SK-N-SH (cell line): Measurements from ENCODE around the gene PPARD. TPM values are rescaled to one million over a fixed set of nuclear protein-coding genes. Genes with fewer than 3 reads are reported as not detected.

Experiments
- CTCF ChIA-PET: fragments of 300-600, 350-600 bp; formaldehyde crosslinking; extraction: SDS; loops from one replicate; lab custom pipeline; 2021; lab: Yijun Ruan, JAX
- POLR2A ChIA-PET: fragments of 350-600 bp; sonication (Branson Sonifier 250); formaldehyde crosslinking; extraction: SDS; loops from one replicate; lab custom pipeline; 2020; ENCODE audit warnings: antibody characterized with exemption, inconsistent platforms; lab: Yijun Ruan, JAX
- DNase-seq: peaks from one replicate; pipeline ENCODE4 v3.0.0; 2012
- H2AFZ ChIP-seq: fragments of 200-600 bp; sonication (generic); 2 replicates; pipeline ENCODE4 v1.8.1; 2016; ENCODE audit warnings: antibody characterized with exemption, mild to moderate bottlenecking, low read depth
- H3F3A ChIP-seq: fragments of 200-600 bp; sonication (generic); replicated peaks from 2 replicates; pipeline ENCODE3; 2016; ENCODE audit warnings: antibody characterized with exemption, mild to moderate bottlenecking; ENCODE audit not compliant: insufficient read depth
- H3K27ac ChIP-seq, 2 experiments: fragments of 200-500 bp in 1 of 2; fragments of 200-600 bp in 1 of 2; sonication (Bioruptor generic) in 1 of 2; sonication (generic), shearing (Covaris generic) in 1 of 2; 2 replicates each; pipeline versions ENCODE4 v1.5.1 to v1.6.1; 2014 to 2016; ENCODE audit warnings: low read depth in 2 of 2, inconsistent platforms in 1 of 2, low read length in 1 of 2, mild to moderate bottlenecking in 1 of 2, mixed read lengths in 1 of 2
- H3K27me3 ChIP-seq: fragments of 200-600 bp; sonication (generic), shearing (Covaris generic); 2 replicates; pipeline ENCODE4 v1.6.1; 2016; ENCODE audit warnings: mixed run types; ENCODE audit not compliant: insufficient read depth
- H3K36me3 ChIP-seq, 2 experiments: fragments of 200-500 bp in 1 of 2; fragments of 200-600 bp in 1 of 2; sonication (Bioruptor generic) in 1 of 2; sonication (generic) in 1 of 2; replicated peaks in 1 of 2; 2 replicates each; pipeline versions ENCODE3 to v1.5.1; 2014 to 2016; ENCODE audit warnings: low read length in 1 of 2, mild to moderate bottlenecking in 1 of 2; ENCODE audit not compliant: insufficient read depth in 2 of 2, control insufficient read depth in 1 of 2
- H3K4me1 ChIP-seq, 2 experiments: fragments of 200-500 bp in 1 of 2; fragments of 200-600 bp in 1 of 2; sonication (Bioruptor generic) in 1 of 2; sonication (generic), shearing (Covaris generic) in 1 of 2; 2 replicates each; pipeline versions ENCODE4 v1.5.1 to v1.6.1; 2014 to 2016; ENCODE audit warnings: low read depth in 1 of 2, low read length in 1 of 2, mixed run types in 1 of 2; ENCODE audit not compliant: insufficient read depth in 2 of 2, control insufficient read depth in 1 of 2
- H3K4me2 ChIP-seq: fragments of 200-600 bp; sonication (generic), shearing (Covaris generic); 2 replicates; pipeline ENCODE4 v1.6.1; 2017; ENCODE audit warnings: mixed run types
- H3K4me3 ChIP-seq, 2 experiments: fragments of 200-500 bp in 1 of 2; fragments of 200-600 bp in 1 of 2; sonication (Bioruptor generic) in 1 of 2; sonication (generic), shearing (Covaris generic) in 1 of 2; 2 replicates each; pipeline versions ENCODE4 v1.5.1 to v1.8.1; 2014 to 2016; ENCODE audit warnings: low read depth in 2 of 2, inconsistent platforms in 1 of 2, low read length in 1 of 2, mild to moderate bottlenecking in 1 of 2, mixed read lengths in 1 of 2, moderate library complexity in 1 of 2
- H3K79me2 ChIP-seq: fragments of 200-600 bp; sonication (generic); 2 replicates; pipeline ENCODE4 v1.8.1; 2017; ENCODE audit warnings: mild to moderate bottlenecking; ENCODE audit not compliant: insufficient read depth
- H3K9ac ChIP-seq: fragments of 200-600 bp; sonication (generic); 2 replicates; pipeline ENCODE4 v1.6.1; 2017; ENCODE audit warnings: mixed run types
- H3K9me2 ChIP-seq: fragments of 200-600 bp; sonication (generic); 2 replicates; pipeline ENCODE4 v1.6.1; 2017; ENCODE audit warnings: mixed run types
- H3K9me3 ChIP-seq: fragments of 200-600 bp; sonication (generic); 2 replicates; pipeline ENCODE4 v1.6.1; 2017; ENCODE audit warnings: mixed run types, mild to moderate bottlenecking, moderate library complexity
- H4K20me1 ChIP-seq: fragments of 200-600 bp; sonication (generic); 2 replicates; pipeline ENCODE4 v1.6.1; 2017; ENCODE audit warnings: mild to moderate bottlenecking, mixed run types; ENCODE audit not compliant: insufficient read depth
- CHD2 ChIP-seq: fragments of 150-350 bp; IDR thresholded peaks from 2 replicates; pipeline ENCODE4 v1.6.1; 2018; ENCODE audit warnings: low read length; ENCODE audit not compliant: partially characterized antibody
- CTCF ChIP-seq: fragments of 200-600 bp; sonication (generic); IDR thresholded peaks from 2 replicates; pipeline ENCODE4 v1.6.1; 2017; ENCODE audit warnings: antibody characterized with exemption, mild to moderate bottlenecking, moderate library complexity
- FOXJ3 ChIP-seq: sonication (generic); formaldehyde crosslinking; IDR thresholded peaks from 2 replicates; pipeline ENCODE4 v1.5.1; 2020; ENCODE audit warnings: mild to moderate bottlenecking, missing genetic modification reagents
- FOXM1 ChIP-seq: IDR thresholded peaks from 2 replicates; pipeline ENCODE4 v1.4.0; 2012; ENCODE audit warnings: low read depth, mild to moderate bottlenecking
- GABPA ChIP-seq: IDR thresholded peaks from 2 replicates; pipeline ENCODE4 v1.4.0; 2012; ENCODE audit warnings: low read depth, mild to moderate bottlenecking
- GATA2 ChIP-seq: sonication (generic); formaldehyde crosslinking; IDR thresholded peaks from 2 replicates; pipeline ENCODE4 v1.5.0; 2020; ENCODE audit warnings: mild to moderate bottlenecking, missing genetic modification reagents
- IRF3 ChIP-seq: fragments of 150-350 bp; IDR thresholded peaks from 2 replicates; pipeline ENCODE4 v1.6.1; 2016; ENCODE audit warnings: mild to moderate bottlenecking, low read depth, low read length
- MXI1 ChIP-seq: IDR thresholded peaks from 2 replicates; pipeline ENCODE4 v1.6.1; 2012; ENCODE audit warnings: mild to moderate bottlenecking, low read depth, low read length, improper control_type of control experiment
- NRF1 ChIP-seq: IDR thresholded peaks from 2 replicates; pipeline ENCODE4 v1.6.1; 2012; ENCODE audit warnings: low read depth, mild to moderate bottlenecking, low read length
- RAD21 ChIP-seq: IDR thresholded peaks from 2 replicates; pipeline ENCODE4 v1.6.1; 2012; ENCODE audit warnings: mild to moderate bottlenecking, low read length
- SIN3A ChIP-seq: IDR thresholded peaks from 2 replicates; pipeline ENCODE4 v1.6.1; 2012; ENCODE audit warnings: low read depth, mild to moderate bottlenecking, low read length, moderate library complexity, borderline replicate concordance
- SMC3 ChIP-seq: IDR thresholded peaks from 2 replicates; pipeline ENCODE4 v1.6.1; 2012; ENCODE audit warnings: low read depth, low read length, improper control_type of control experiment
- WGBS: methylation state at CpG from one replicate; pipeline ENCODE4 v1.1.6; 2017; ENCODE audit warnings: low lambda C conversion rate; 5-methylcytosine and 5-hydroxymethylcytosine counted together
- polyA plus RNA-seq, 3 experiments: library from polyadenylated mRNA; depleted of rRNA; stranded (reverse); fragments of >200 nt; gene quantifications; 2 replicates each; pipeline ENCODE4 v1.2.3, GENCODE V29; 2012

PPARD gene
- polyA plus RNA-seq, 1 of the 3 experiments (the other 2 are of a cell fraction): 13.3 TPM

GRCh38 chr6:35362200-35362599 lies 19.8 kb downstream of the PPARD start (continued):
- TF ChIP-seq IRF3 (no peak), FOXJ3 (no peak), CHD2 (no peak), RAD21 (no peak), FOXM1 (no peak), GABPA (no peak), GATA2 (CRISPR knock-in tag) (no peak), SMC3 (no peak), CTCF (no peak)

GRCh38 chr6:35363293-35363750 lies 21.0 kb downstream of the PPARD start:
- 91% methylated on average over 9 of the region's 10 CpGs for WGBS
- Histone ChIP-seq H3K27me3 (no peaks in the 10 kb centered on the region), H3K4me2 (no peak overlapping the region), H3K9ac (no peak overlapping the region), H4K20me1 (no peaks in the 10 kb centered on the region; the same call in 1 of the 2 replicates), H3K79me2 (peaks cover 41% of the 10 kb centered on the region), H3K9me2 (no peaks in the 10 kb centered on the region), H3K27ac (peak overlapping the region in 1 of 2 experiments; percentile 51; a peak in 1 of 4 replicates), H3K36me3 (no peaks in the 10 kb centered on the region), H3K4me3 (no peak overlapping the region), H3K9me3 (no peaks in the 10 kb centered on the region), H2AFZ (no peak overlapping the region), H3K4me1 (peaks cover 20 to 43% of the 10 kb centered on the region in 2 experiments; a peak in 2 of 4 replicates), H3F3A (peaks cover 3% of the 10 kb centered on the region)
- ChIA-PET POLR2A (no interaction called here), CTCF (interaction anchor here (0.6 to 1.2 kb wide), 4 partner anchors 22 to 89 kb away, joined by 3 to 6 read pairs (median 4); partner anchors contain the start of gene FANCE)
- DNase-seq: peak; percentile 68
- TF ChIP-seq RAD21: 0 out of 2 replicates have a peak, but pooled peaks have one; percentile 1
- no peak for TF ChIP-seq CHD2
- TF ChIP-seq MXI1: peak; percentile 49; the same call in 1 of the 2 replicates
- TF ChIP-seq SIN3A: no peak
- TF ChIP-seq NRF1: no peak
